GM12873 (cell line): ENCODE data around the gene GMPR.

Experiments
- CTCF ChIP-seq: IDR thresholded peaks from 2 replicates; pipeline ENCODE4 v1.5.1; 2012; ENCODE audit warnings: low read depth, mild to moderate bottlenecking, moderate library complexity, low read length, control low read depth; ENCODE audit not compliant: insufficient read depth; ENCODE audit errors: missing control alignments

GMPR gene

GRCh38 chr6:16212276-16212675 lies 26.1 kb upstream of the GMPR start:
- TF ChIP-seq CTCF, result no peak

GRCh38 chr6:16216501-16217155 lies 21.8 kb upstream of the GMPR start:
- TF ChIP-seq CTCF, result no peak

GRCh38 chr6:16217156-16217721 lies 21.1 kb upstream of the GMPR start:
- TF ChIP-seq CTCF, result no peak

- no peak for TF ChIP-seq CTCF
Measured at GRCh38 chr6:16222826-16223225, 15.6 kb upstream of the GMPR start.

- TF ChIP-seq CTCF, result no peak
Measured at GRCh38 chr6:16223362-16223761, 15.0 kb upstream of the GMPR start.

GRCh38 chr6:16224409-16224808 lies 14.0 kb upstream of the GMPR start:
- no peak for TF ChIP-seq CTCF

GRCh38 chr6:16227048-16227562 lies 11.3 kb upstream of the GMPR start:
- no peak for TF ChIP-seq CTCF
